Fibroblast of skin of scalp (primary cell): Measurements from ENCODE around the gene RPN1. TPM values are rescaled to one million over a fixed set of nuclear protein-coding genes. Genes with fewer than 3 reads are reported as not detected.
"Not testable (repeated sequence)": the region's sequence is repeated elsewhere in the genome, so short reads cannot be mapped to it uniquely, and the experiment has no call there.

Source experiments
- DNase-seq: peaks from one replicate; pipeline ENCODE4 v3.0.0-alpha.2; 2013
- polyA plus RNA-seq, 2 experiments: library from polyadenylated mRNA; unstranded; fragments of 120-200 nt; gene quantifications; one replicate each; pipeline ENCODE4 v1.2.1, GENCODE V29; 2013; ENCODE audit not compliant: insufficient read length in 2 of 2

RPN1 gene
- 224 TPM for polyA plus RNA-seq (2013, experiment 1 of 2; ENCODE audit: insufficient read length)
- 229 TPM for polyA plus RNA-seq (2013, experiment 2 of 2; ENCODE audit: insufficient read length)

- DNase-seq: peak; percentile 96
Measured at GRCh38 chr3:128650096-128651050, at the start of gene RPN1. RPN1 (minus strand) TSS chr3:128650818; CDS start chr3:128650800, 18 bp downstream.

GRCh38 chr3:128698211-128699047, 47.8 kb upstream of the RPN1 start:
- DNase-seq: peak; percentile 30

DNA sequence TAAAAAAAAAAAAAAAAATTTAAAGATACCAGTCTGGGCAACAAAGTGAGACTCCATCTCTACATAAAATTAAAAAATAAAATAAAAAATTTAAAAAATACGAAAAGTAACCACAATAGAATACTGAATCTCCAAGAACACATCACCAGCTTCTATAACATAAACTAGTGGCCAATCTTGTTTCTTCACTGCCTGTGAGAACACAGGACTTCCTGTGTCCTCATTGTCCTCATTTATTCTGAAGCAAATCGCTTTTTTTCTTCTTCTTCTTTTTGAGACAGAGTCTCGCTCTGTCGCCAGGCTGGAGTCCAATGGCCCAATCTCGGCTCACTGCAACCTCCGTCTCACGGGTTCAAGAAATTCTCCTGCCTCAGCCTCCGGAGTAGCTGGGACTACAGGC, 46.7 kb upstream of the RPN1 start:
- no peak for DNase-seq

- DNase-seq: no peak
Measured at GRCh38 chr3:128693696-128694095, 43.1 kb upstream of the RPN1 start.

- DNase-seq: no peak
Measured at GRCh38 chr3:128689060-128689459, 38.4 kb upstream of the RPN1 start.

DNA sequence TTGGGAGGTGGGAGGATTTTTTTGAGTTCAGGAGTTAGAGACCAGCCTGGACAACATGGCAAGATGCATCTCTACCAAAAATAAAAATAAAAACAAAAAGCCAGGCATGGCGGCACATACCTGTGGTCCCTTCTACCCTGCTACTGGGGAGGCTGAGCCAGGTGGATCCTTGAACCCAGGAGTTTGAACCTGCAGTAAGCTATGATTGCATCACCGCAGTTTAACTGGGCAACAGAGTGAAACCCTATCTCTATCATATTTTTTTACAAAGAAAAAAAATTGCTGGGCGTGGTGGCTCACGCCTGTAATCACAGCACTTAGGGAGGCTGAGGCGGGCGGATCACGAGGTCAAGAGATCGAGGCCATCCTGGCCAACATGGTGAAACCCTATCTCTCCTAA, 35.8 kb upstream of the RPN1 start:
- no peak for DNase-seq

- no peak for DNase-seq
Measured at GRCh38 chr3:128684986-128685726, 34.5 kb upstream of the RPN1 start.

GRCh38 chr3:128683957-128684356, 33.3 kb upstream of the RPN1 start:
- DNase-seq: no peak

- no peak for DNase-seq
Measured at GRCh38 chr3:128681369-128681829, 30.8 kb upstream of the RPN1 start.

DNA sequence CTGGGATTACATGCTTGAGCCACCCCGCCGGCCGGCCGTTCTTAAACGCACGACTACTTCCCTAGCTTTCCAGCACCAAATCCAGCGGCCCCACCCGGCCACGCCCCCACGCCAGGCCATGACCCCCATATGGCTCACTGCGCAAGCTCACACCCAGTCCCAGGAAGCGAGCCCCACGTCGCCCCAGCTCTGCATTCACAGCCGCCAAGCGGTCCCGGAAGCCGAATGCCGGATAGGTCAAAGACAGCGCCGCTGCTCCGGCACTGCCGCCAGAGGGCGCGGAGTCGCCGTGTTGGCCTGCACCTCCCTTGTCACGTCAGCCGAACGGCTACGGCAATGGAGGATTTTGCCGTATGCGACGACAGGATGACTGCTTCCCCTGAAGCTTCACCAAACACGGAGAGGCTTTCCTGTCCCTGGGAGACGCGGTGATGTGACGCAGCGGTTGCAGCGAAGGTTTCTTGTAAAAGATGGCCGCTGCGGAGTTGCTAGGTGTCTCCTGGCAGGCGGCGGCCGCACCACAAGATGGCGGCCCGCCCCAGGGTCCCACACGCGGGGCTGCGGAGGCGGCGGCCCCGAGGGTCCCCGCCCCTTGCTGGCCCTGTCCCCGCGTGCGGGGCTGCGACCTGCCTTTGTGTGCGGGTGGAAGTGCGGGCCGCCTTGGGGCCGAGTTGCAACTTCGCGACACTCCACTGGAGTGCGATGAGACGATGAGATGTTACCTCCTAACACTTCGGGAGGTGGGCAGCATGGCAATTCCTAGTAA, 30.2 kb upstream of the RPN1 start:
- peak; percentile 99 for DNase-seq

DNA sequence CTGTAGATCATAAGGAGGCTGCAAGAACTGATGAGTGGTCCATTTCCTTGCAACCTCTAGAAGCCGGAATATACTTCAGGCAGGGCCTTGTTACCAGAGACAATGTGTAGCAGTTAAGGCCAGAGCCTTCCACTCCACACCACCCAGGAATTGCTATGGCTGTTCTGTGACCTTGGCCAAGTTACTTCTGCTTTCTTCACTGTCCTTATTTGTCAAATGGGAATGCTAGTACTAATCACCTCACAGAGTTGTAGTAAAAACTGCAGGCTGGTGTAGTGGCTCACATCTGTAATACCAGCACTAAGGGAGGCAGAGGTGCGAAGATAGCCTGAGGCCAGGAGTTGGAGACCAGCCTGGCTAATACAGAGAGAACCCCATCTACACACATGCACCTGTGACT, 28.7 kb upstream of the RPN1 start:
- DNase-seq: no peak

GRCh38 chr3:128675802-128676201, 25.2 kb upstream of the RPN1 start:
- DNase-seq: not testable (repeated sequence)

DNA sequence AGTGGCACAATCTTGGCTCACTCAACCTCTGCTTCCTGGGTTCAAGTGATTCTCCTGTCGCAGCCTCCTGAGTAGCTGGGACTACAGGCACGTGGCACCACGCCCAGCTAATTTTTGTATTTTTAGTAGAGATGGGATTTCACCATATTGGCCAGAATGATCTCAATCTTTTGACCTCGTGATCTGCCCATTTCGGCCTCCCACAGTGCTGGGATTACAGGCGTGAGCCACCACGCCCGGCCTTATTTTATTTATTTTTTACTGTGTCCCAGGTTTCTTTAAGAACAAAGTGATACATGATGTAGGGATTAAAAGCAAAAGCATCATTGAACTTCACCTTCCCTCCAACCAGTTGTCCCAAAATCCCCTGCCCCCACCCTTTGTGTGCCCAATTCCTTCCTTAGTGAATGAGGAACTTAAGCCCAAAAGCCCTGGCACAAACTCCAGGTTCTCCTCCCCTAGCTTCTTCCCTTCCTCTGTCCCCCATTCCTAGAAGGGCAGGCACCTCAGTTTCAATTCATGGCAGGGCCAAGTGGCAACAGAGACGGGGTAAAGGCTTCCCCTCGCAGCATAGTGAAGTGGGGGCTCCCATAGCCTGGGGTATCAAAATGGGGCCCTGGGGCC, 23.7 kb upstream of the RPN1 start:
- no peak for DNase-seq

DNA sequence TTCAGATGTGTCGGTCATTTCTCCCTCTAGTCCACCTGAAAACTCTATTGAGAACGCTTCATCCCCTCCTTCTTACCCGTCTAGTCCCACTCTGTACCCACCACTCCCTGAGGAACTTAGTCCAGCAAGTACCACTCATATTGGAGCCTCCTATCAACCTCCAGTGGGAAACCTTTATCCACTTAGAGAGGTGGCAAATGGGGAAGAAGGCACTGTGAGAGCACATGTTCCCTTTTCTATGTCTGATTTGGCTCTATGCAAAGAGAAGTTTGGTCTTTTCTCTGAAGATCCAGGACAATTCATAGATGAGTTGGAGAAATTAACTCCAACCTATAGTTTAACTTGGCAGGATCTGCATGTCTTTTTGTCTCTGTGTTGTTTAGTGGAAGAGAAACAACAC, 17.0 kb upstream of the RPN1 start:
- no peak for DNase-seq

DNA sequence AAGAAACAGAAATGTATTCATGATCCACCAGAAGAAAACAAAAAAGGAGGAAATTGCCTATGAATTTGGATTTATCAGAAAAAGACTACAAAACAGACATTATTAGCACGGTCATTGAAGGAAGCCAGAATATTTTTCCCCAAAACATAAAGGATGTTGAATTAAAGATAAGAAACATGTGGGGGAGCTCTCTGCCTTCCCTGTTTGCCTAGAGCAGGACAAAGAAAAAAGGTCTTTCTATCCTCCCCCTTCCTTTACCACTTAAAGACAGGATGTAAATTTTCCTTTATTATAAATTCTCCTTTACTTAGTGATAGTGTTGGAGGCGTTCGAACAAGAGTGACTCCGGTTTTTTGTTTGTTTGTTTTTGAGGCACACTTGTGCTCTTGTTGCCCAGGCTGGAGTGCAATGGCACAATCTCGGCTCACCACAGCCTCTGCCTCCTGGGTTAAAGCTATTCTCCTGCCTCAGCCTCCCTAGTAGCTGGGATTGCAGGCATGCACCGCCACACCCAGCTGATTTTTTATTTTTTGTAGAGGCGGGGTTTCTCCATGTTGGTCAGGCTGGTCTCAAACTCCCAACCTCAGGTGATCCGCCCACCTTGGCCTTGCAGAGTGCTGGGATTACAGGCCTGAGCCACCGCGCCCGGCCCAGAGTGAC, 14.9 kb upstream of the RPN1 start:
- DNase-seq: no peak

DNA sequence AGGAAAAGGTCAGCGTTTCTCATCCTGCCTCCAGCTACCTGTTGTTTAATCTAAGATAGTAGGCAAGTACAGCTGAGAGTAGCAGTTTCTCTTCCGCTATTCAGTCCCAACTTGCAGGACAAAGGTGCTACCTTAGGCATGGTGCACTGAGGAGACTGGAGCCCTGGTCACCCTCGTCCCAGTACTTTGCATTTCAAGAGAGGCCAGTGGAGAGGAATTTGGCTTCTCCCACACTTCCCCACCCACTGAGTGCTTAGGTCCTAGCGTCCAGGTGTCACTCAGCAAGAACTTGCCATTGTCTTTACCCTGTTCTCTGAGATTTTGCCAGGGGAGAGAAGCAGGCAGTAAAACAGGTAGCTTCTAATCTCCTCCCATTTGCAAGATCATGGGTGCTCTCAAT, 12.5 kb upstream of the RPN1 start:
- no peak for DNase-seq

- DNase-seq: no peak
Measured at GRCh38 chr3:128655531-128655930, 4.9 kb upstream of the RPN1 start.

GRCh38 chr3:128653993-128654805, 3.6 kb upstream of the RPN1 start:
- not testable (repeated sequence) for DNase-seq

DNA sequence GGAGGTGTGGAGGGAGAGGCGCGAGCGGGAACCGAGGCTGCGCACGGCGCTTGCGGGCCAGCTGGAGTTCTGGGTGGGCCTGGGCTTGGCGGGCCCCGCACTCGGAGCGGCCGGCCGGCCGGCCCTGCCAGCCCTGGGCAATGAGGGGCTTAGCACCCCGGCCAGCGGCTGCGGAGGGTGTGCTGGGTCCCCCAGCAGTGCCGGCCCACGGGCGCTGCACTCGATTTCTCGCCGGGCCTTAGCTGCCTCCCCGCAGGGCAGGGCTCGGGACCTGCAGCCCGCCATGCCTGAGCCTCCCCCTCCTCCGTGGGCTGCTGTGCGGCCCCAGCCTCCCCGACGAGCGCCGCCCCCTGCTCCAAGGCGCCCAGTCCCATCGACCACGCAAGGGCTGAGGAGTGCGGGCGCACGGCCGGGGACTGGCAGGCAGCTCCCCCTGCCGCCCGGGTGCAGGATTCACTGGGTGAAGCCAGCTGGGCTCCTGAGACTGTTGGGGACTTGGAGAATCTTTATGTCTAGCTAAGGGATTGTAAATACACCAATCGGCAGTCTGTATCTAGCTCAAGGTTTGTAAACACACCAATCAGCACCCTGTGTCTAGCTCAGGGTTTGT, 2.9 kb upstream of the RPN1 start:
- not testable (repeated sequence) for DNase-seq
